ENCODE measurements around the gene RXYLT1. TPM values are rescaled to one million over a fixed set of nuclear protein-coding genes. Genes with fewer than 3 reads are reported as not detected.
"Not testable (repeated sequence)": the region's sequence is repeated elsewhere in the genome, so short reads cannot be mapped to it uniquely, and the experiment has no call there.

Gene RXYLT1, protein sequence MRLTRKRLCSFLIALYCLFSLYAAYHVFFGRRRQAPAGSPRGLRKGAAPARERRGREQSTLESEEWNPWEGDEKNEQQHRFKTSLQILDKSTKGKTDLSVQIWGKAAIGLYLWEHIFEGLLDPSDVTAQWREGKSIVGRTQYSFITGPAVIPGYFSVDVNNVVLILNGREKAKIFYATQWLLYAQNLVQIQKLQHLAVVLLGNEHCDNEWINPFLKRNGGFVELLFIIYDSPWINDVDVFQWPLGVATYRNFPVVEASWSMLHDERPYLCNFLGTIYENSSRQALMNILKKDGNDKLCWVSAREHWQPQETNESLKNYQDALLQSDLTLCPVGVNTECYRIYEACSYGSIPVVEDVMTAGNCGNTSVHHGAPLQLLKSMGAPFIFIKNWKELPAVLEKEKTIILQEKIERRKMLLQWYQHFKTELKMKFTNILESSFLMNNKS
- 24.9 and 28.6 TPM in 2 replicates for total RNA-seq (2014; rRNA removed; shearing (Covaris generic))

DNA sequence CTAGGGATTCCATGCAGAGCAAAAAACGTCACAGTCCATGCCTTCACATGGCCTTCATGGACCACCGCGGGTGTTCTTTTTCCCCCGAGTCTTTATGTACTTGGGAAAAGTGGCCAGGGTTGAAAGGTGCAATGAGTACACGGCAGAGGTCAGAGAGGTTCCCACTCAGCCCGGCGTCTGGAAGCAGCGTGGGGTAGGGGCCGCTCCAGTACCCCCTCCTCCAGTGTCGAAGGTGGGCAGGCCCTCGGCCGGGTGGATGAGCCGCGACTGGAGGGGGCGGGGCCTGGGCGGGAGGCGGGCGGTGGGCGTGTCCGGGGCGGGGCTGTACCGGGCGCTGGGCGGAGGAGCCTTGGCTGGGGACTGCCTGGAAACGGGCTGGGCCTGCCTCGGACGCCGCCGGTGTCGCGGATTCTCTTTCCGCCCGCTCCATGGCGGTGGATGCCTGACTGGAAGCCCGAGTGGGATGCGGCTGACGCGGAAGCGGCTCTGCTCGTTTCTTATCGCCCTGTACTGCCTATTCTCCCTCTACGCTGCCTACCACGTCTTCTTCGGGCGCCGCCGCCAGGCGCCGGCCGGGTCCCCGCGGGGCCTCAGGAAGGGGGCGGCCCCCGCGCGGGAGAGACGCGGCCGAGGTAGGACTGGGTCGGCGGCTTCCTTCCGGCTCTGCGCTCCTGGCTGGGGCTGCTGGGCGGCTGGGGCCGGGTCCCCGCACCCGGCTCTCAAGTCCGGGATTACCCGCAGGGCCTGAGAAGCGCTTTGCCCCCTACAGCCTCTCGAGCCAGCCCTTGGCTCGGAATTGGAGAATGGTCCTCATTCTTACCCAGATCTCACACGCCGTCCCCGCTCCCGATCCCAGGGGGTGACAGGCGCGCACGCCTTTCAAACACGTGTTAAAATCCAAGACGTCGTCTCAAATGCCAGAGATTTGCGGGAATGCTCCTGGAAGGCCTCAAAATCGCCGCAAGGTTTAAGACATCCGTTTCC is at the start of gene RXYLT1:
RXYLT1 (plus strand) TSS at position 412 of the 984 bp plus-strand sequence; CDS start at position 464, 52 bp downstream.
- peaks cover 3% of the 10 kb centered on the region for H3K36me3 ChIP-seq

DNA sequence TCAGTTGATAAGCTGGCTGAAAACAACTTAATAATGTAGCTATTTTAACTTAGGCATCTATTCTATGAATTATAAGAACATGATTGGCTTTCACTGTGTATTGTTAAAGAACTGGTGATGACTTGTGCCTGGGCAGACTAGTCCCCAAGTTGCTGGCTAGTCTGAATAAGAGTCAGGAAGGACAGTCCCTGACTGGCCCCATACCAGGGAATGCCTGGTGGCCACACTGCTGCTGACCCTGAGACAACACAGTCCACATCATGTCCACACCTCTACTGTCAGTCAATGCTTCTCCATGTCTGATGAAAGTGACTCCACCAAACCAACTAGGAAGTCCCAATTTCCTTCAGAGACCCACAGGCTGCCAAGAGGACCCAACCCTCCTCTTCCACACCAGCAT is 46.9 kb upstream of the RXYLT1 start:
- not testable (repeated sequence) for H3K27me3 ChIP-seq; H3K9me3 ChIP-seq (replicated peaks); H3K4me3 ChIP-seq; H3K27ac ChIP-seq; DNase-seq; H3K36me3 ChIP-seq; H3K4me1 ChIP-seq

More for the DNA sequence above, at the start of gene RXYLT1:
- Histone ChIP-seq H3K4me1 (peaks cover 8% of the 10 kb centered on the region), H3K27me3 (no peaks in the 10 kb centered on the region), H3K4me3 (peak within 1 kb of the TSS; percentile 90), H3K27ac (peak within 1 kb of the TSS; percentile 88), H3K9me3 (replicated peaks) (no peaks in the 10 kb centered on the region)
- peak; percentile 85 to 87 for DNase-seq

DNA sequence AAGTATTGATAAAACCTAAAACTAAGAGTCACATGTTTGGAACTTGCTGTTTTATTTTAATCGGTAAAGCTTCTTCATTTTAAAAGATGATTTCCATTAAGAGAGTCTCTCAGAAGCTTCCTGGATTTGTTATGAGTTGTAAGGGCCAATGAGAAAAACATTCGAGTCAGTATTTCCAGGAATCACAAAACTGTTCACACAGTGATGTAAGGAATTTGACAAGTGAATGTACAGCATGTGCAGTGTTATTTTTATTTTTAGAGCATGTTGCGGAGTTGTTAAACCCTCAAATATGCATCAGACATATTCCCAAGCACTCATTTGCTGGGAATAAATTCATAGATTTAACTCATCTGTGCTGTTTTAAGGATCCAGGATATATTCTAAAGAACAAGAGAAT is 46.1 kb upstream of the RXYLT1 start:
- not testable (repeated sequence) for H3K4me1 ChIP-seq; DNase-seq; H3K4me3 ChIP-seq; H3K9me3 ChIP-seq (replicated peaks); H3K27me3 ChIP-seq; H3K36me3 ChIP-seq; H3K27ac ChIP-seq

DNA sequence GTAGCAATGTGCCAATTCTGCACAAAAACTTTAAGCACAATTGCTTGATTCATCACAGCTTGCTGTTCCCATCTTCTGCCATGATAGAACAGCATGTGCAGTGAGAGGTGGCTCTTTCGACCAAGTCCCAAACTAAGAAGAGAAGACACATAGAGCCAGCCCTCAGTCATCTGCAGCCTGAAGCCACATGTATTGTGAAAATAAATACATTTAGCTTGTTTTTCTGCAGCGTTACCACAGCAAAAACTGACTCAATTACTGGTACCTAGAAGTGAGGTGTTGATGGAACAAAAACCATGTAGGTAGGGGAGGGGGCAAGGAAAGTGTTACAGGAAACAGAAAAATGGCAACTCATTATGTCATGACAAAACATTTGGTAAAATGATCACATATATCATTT is 39.2 kb upstream of the RXYLT1 start:
- H3K9me3 ChIP-seq (replicated peaks); H3K27ac ChIP-seq; H3K36me3 ChIP-seq; H3K4me1 ChIP-seq; H3K27me3 ChIP-seq; DNase-seq; H3K4me3 ChIP-seq: not testable (repeated sequence)

DNA sequence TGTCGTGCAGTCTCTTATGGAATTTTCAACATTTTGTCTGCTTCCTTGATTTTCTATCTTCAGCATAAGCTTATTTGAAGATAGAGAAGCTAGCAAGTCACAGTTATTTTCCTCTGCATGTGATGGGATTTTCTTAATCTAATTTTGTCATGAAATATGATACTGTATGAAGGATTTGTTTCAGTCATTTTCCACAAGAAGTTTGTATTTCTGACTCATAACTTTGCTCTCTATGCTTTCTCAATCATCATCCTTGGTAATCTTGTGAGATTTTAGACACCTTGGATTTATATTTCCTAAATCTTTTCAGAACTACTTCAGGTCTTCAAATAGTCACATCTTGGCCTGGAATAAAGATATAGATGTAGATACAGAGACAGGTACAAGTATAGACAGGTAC is 38.3 kb upstream of the RXYLT1 start:
- not testable (repeated sequence) for H3K27me3 ChIP-seq; H3K36me3 ChIP-seq; H3K9me3 ChIP-seq (replicated peaks); H3K4me1 ChIP-seq; DNase-seq; H3K27ac ChIP-seq; H3K4me3 ChIP-seq

DNA sequence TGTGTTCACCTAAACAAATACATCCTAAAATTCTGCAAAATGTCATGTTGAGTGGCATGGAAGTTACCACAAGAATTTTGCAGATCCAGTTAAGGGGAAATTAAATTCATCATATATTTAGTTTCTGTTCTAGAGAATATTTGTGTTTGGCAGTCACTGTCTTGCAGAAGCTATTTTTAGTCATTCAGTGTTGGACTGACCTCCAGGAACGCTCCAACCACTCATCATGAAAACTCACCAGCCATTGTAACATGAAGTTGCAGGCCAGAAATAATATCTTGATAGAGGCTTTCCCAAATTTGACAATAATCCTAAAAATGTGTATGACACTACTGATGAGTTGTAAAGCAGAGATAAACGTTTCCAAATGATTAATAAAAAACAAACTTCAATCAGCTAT is 35.6 kb upstream of the RXYLT1 start:
- H3K27ac ChIP-seq; H3K4me1 ChIP-seq; DNase-seq; H3K27me3 ChIP-seq; H3K36me3 ChIP-seq; H3K4me3 ChIP-seq; H3K9me3 ChIP-seq (replicated peaks): not testable (repeated sequence)

DNA sequence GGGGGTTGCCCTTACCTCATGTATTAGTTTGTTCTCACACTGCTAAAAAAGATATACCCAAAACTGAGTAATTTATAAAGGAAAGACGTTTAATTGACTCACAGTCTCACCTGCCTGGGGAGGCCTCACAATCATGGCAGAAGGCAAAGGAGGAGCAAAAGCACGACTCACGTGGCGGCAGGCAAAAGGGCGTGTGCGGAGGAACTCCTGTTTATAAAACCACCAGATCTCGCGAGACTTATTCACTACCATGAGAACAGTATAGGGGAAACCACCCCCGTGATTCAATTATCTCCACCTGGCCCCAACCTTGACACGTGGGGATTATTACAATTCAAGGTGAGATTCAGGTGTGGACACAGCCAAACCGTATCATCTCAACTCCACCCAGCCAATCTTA is 33.2 kb upstream of the RXYLT1 start:
- not testable (repeated sequence) for H3K27me3 ChIP-seq; H3K4me1 ChIP-seq; DNase-seq; H3K27ac ChIP-seq; H3K4me3 ChIP-seq; H3K36me3 ChIP-seq; H3K9me3 ChIP-seq (replicated peaks)

DNA sequence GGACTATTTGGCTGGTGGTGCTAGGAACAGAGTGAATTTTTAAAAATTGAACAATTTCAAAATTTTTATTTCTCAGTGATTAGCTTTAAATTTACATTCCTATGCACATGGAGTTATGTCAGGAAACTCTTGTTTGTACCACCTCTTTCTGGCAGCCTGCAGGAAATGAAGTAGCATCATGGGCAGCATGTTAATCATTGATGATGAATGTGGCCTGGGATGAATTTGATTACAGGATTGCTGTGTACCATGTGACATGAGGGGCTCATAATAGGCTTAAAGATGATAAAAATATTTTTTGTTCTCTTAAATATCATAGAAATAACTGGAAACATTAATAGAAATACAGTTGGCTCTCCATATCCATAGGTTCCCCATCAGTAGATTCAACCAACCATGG is 32.6 kb upstream of the RXYLT1 start:
- not testable (repeated sequence) for H3K27ac ChIP-seq; H3K27me3 ChIP-seq; H3K9me3 ChIP-seq (replicated peaks); H3K4me3 ChIP-seq; H3K4me1 ChIP-seq; H3K36me3 ChIP-seq; DNase-seq

DNA sequence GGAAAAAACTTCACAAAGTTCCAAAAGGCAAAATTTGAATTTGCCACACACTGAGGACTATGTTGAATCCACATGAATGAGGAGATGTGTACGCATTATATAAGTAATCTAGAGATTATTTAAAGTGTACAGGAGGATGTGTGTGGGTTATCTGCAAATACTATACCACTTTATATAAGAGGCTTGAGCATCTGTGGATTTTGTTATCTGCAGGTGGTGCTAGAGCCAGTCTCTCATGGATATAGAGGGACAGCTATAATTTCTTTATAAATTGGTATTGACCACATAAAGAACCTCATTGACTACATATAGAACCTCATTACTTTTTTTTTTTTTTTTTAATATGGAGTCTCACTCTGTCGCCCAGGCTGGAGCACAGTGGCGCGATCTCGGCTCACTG is 32.2 kb upstream of the RXYLT1 start:
- Histone ChIP-seq H3K9me3 (replicated peaks) (no peaks in the 10 kb centered on the region), H3K4me1 (no peaks in the 10 kb centered on the region), H3K4me3 (no peak overlapping the region), H3K27me3 (no peaks in the 10 kb centered on the region), H3K27ac (no peak overlapping the region), H3K36me3 (no peaks in the 10 kb centered on the region)
- DNase-seq, result no peak

DNA sequence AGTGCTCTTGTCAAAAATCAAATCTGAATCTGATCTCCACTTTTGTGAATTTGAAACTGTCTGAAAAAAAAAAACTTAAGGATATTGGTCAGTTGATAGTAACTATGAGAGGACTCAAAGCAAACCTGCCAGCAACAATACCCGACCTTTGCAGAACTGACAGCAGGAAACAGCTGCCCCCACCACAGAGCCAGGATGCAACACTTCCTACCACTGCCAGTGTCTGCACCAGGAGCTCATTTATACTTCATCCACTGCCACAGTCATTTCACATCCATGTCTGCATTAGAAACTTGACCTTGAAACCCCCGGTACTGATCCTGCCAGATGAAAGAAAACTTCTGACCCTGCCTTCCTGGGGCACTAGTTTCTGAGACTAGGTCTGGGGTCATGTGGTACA is 27.4 kb upstream of the RXYLT1 start:
- Histone ChIP-seq H3K36me3 (no peaks in the 10 kb centered on the region), H3K4me1 (no peaks in the 10 kb centered on the region), H3K4me3 (no peak overlapping the region), H3K27me3 (no peaks in the 10 kb centered on the region), H3K9me3 (replicated peaks) (no peaks in the 10 kb centered on the region), H3K27ac (no peak overlapping the region)
- peak; percentile 11 to 27 for DNase-seq

DNA sequence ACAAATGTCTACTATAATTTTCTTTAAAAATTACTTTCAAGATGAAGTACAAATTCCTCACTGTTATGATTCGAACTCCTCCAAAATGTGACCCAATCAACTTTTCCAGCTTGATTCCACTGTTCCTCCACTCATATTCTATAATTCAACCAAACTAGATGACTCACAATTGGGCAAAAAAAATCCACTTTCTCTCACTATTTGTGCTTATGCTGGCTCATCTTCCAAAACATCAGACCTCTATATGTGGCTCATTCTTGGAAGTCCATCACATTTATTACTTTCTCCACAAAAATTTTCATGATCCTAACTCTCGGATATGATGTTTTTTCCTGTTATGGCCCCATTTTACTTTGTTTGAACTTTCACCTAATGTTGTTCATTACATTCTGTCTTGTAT is 26.9 kb upstream of the RXYLT1 start:
- Histone ChIP-seq H3K36me3 (no peaks in the 10 kb centered on the region), H3K27ac (no peak overlapping the region), H3K27me3 (no peaks in the 10 kb centered on the region), H3K4me3 (no peak overlapping the region), H3K4me1 (no peaks in the 10 kb centered on the region), H3K9me3 (replicated peaks) (no peaks in the 10 kb centered on the region)
- DNase-seq, result no peak

DNA sequence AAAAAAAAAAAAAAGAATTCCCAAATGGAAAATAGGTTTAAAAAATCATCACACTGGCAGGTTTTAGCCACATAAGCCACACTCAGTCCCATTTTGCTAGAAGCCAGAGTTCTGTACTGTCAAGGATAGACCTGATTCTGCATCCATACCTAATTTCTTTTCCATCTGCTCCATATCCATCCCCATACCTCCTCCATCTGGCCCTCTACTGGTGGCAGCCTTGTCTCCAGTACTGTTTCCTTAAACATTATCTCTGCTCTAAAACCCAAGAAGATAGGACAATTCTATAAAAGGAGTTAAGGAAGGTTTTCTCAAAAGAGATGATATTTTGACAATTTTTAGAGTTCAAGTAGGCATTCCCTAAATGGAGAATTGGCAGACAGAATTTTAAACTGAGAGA is 26.0 kb upstream of the RXYLT1 start:
- Histone ChIP-seq H3K4me3 (no peak overlapping the region), H3K27ac (no peak overlapping the region), H3K36me3 (no peaks in the 10 kb centered on the region), H3K27me3 (no peaks in the 10 kb centered on the region), H3K9me3 (replicated peaks) (no peaks in the 10 kb centered on the region), H3K4me1 (no peaks in the 10 kb centered on the region)
- DNase-seq, result no peak

DNA sequence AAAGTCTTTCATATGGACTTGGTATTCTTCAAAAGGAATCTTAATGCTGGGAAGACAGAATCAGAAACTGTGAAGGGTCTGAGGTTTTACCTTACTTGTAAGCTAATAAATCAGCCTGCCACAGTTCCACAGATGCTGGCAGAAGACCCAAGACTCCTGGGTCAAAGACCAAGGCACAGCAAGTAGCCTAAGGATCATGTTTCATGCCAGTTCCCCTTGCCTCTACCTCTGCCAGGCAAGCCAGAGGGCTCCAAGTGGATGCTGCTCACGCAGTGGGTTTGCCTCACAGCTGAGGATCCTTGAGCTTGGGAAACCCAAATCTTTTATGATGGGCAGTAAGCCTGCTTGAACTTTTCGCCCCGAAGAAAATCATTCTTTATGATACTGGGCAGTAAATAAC is 15.2 kb upstream of the RXYLT1 start:
- no peaks in the 10 kb centered on the region for H3K36me3 ChIP-seq
- no peak for DNase-seq
- H3K4me1 ChIP-seq, result no peaks in the 10 kb centered on the region
- no peak overlapping the region for H3K4me3 ChIP-seq
- H3K27ac ChIP-seq, result no peak overlapping the region
- H3K9me3 ChIP-seq (replicated peaks), result no peaks in the 10 kb centered on the region
- H3K27me3 ChIP-seq, result no peaks in the 10 kb centered on the region

DNA sequence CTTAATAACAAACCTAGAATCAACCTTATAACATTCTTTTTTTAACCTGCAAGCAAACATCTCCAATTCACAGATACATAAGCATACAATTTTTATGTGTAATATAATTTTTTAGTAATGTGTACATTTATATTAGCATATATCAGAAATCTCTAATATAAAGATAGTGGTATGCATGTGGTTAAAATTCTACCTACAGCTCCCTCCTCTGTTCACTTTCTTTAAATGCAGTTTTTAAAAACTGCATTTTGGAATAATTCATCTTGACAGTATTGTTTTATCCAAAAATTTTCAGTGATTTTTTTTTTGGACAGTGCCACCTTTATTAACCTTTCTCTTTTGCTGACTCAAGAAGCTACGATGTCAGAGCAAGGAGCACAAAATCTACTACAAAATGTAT is 13.2 kb upstream of the RXYLT1 start:
- H3K27ac ChIP-seq, result no peak overlapping the region
- no peak for DNase-seq
- no peaks in the 10 kb centered on the region for H3K36me3 ChIP-seq
- no peak overlapping the region for H3K4me3 ChIP-seq
- H3K9me3 ChIP-seq (replicated peaks), result no peaks in the 10 kb centered on the region
- H3K4me1 ChIP-seq, result no peaks in the 10 kb centered on the region
- no peaks in the 10 kb centered on the region for H3K27me3 ChIP-seq

DNA sequence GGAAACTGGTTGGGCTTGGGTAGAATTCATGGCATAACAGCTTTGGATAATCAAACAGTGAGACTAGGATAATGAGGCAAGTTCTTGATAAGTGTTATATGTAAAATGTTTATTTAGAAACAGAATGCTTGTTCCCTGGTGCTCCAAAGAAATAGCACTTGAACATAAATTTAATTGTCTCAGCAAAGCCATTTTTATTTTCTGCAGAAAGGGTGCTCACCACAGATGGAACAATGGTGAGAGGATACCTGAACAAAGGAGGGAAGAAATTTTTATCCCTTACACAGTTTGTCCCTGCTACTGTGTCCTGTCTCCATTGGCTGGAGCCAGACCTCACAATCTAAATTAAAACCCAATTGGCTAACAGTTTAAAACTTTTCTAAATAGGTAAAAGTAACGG is 9.3 kb upstream of the RXYLT1 start:
- H3K27ac ChIP-seq, result no peak overlapping the region
- no peaks in the 10 kb centered on the region for H3K27me3 ChIP-seq
- no peaks in the 10 kb centered on the region for H3K9me3 ChIP-seq (replicated peaks)
- no peaks in the 10 kb centered on the region for H3K36me3 ChIP-seq
- H3K4me1 ChIP-seq, result no peaks in the 10 kb centered on the region
- no peak overlapping the region for H3K4me3 ChIP-seq
- DNase-seq, result no peak
